ENCODE results near the gene CHRNB2.

DNA sequence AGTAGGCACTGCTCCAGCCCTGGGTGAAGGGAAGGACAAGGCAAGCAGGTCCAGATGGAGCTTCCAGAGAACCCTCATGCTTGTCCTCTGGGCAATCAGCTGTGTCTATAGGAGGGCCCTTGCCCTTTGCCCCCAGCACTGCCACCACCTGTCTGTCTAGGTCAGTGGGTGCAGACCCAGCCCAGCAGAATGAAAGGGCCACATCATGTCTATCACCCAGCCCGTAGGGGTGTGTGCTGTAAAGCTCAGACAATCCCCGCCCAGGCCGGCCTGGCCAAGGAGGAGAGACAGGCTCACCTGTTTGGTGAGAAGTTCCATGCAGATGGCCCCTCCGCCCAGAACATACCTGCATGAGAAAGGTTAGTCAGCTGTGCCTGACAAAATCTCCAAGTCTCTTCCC lies 16.1 kb upstream of the CHRNB2 start:
- TF ChIP-seq, protein P1, sequence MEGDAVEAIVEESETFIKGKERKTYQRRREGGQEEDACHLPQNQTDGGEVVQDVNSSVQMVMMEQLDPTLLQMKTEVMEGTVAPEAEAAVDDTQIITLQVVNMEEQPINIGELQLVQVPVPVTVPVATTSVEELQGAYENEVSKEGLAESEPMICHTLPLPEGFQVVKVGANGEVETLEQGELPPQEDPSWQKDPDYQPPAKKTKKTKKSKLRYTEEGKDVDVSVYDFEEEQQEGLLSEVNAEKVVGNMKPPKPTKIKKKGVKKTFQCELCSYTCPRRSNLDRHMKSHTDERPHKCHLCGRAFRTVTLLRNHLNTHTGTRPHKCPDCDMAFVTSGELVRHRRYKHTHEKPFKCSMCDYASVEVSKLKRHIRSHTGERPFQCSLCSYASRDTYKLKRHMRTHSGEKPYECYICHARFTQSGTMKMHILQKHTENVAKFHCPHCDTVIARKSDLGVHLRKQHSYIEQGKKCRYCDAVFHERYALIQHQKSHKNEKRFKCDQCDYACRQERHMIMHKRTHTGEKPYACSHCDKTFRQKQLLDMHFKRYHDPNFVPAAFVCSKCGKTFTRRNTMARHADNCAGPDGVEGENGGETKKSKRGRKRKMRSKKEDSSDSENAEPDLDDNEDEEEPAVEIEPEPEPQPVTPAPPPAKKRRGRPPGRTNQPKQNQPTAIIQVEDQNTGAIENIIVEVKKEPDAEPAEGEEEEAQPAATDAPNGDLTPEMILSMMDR (IDR thresholded peaks at IDR 0.05 in 8 of 11, conservative IDR thresholded peaks at IDR 0.05 in 3 of 11) = no peak
- TF ChIP-seq POLR2A (IDR thresholded peaks at IDR 0.05) = no peak

Measured in spleen (tissue), 7 donors.